NCI-H2081 (cell line): Measurements from ENCODE around the gene KSR2.
"Not testable (repeated sequence)": the region's sequence is repeated elsewhere in the genome, so short reads cannot be mapped to it uniquely, and the experiment has no call there.

Experiments used
- DNase-seq, 2 experiments: peaks; one replicate each; lab custom pipeline; 2025; lab: John Stamatoyannopoulos, UW

Gene KSR2

GRCh38 chr12:117821480-117822175 lies 147.2 kb downstream of the KSR2 start:
- DNase-seq, result no peak

GRCh38 chr12:117820216-117820907 lies 148.4 kb downstream of the KSR2 start:
- DNase-seq, result no peak

- no peak for DNase-seq
These were observed 149.6 kb downstream of the KSR2 start for GRCh38 chr12:117819160-117819559.

- DNase-seq, result no peak
These were observed 150.4 kb downstream of the KSR2 start for GRCh38 chr12:117818400-117818799.

GRCh38 chr12:117809509-117809908 lies 159.3 kb downstream of the KSR2 start:
- DNase-seq, result no peak

GRCh38 chr12:117807946-117808345 lies 160.8 kb downstream of the KSR2 start:
- no peak for DNase-seq

- DNase-seq, result no peak
These were observed 161.4 kb downstream of the KSR2 start for GRCh38 chr12:117807355-117807754.

- DNase-seq, result no peak
These were observed 162.9 kb downstream of the KSR2 start for GRCh38 chr12:117805865-117806264.

GRCh38 chr12:117803001-117803400 lies 165.8 kb downstream of the KSR2 start:
- no peak for DNase-seq

- DNase-seq, result not testable (repeated sequence)
These were observed 168.1 kb downstream of the KSR2 start for GRCh38 chr12:117800711-117801110.

- DNase-seq, result no peak
These were observed 171.6 kb downstream of the KSR2 start for GRCh38 chr12:117797202-117797601.

GRCh38 chr12:117792877-117793424 lies 175.8 kb downstream of the KSR2 start:
- no peak for DNase-seq

- no peak for DNase-seq
These were observed 176.3 kb downstream of the KSR2 start for GRCh38 chr12:117792471-117792870.

- DNase-seq, result no peak
These were observed 177.8 kb downstream of the KSR2 start for GRCh38 chr12:117790948-117791347.

GRCh38 chr12:117790198-117790597 lies 178.6 kb downstream of the KSR2 start:
- no peak for DNase-seq

- DNase-seq, result no peak
These were observed 179.4 kb downstream of the KSR2 start for GRCh38 chr12:117789195-117789912.

- DNase-seq, result no peak
These were observed 190.1 kb downstream of the KSR2 start for GRCh38 chr12:117778656-117779055.

- no peak for DNase-seq
These were observed 193.6 kb downstream of the KSR2 start for GRCh38 chr12:117774941-117775775.

GRCh38 chr12:117768860-117769259 lies 199.9 kb downstream of the KSR2 start:
- DNase-seq, result no peak

- DNase-seq, result no peak
These were observed 202.8 kb downstream of the KSR2 start for GRCh38 chr12:117766008-117766407.

- no peak for DNase-seq
These were observed 206.6 kb downstream of the KSR2 start for GRCh38 chr12:117762143-117762542.
